ENCODE results near the gene DTYMK.
A peak's percentile ranks its signal among the peaks of the same experiment; 100 is the strongest.

DTYMK gene

GRCh38 chr2:241703032-241703604 is 16.5 kb upstream of the DTYMK start:
- DNase-seq, result no peak

GRCh38 chr2:241702155-241703031 is 15.8 kb upstream of the DTYMK start:
- peak; percentile 90 to 91 for DNase-seq

- peak; percentile 99 for DNase-seq
These were observed 15.0 kb upstream of the DTYMK start, which contains the start of gene ING5 for GRCh38 chr2:241701399-241702154. ING5 (plus strand) TSS chr2:241702039; CDS start chr2:241702066, 27 bp downstream.

- no peak for DNase-seq
These were observed 14.5 kb upstream of the DTYMK start for GRCh38 chr2:241701149-241701398.

- DNase-seq, result no peak
These were observed 9.0 kb upstream of the DTYMK start for GRCh38 chr2:241695651-241696050.

- no peak for DNase-seq
These were observed 5.8 kb upstream of the DTYMK start for GRCh38 chr2:241692448-241692847.

GRCh38 chr2:241690202-241690717 is 3.6 kb upstream of the DTYMK start:
- DNase-seq, result no peak

GRCh38 chr2:241689306-241689705 is 2.7 kb upstream of the DTYMK start:
- DNase-seq, result no peak

GRCh38 chr2:241686324-241686649 is 328 bp downstream of the DTYMK start:
- no peak for DNase-seq

GRCh38 chr2:241680827-241681599 is 5.6 kb downstream of the DTYMK start:
- no peak for DNase-seq

GRCh38 chr2:241680044-241680443 is 6.6 kb downstream of the DTYMK start:
- DNase-seq, result no peak

GRCh38 chr2:241678784-241679540 is 7.7 kb downstream of the DTYMK start:
- DNase-seq, result no peak

GRCh38 chr2:241678307-241678706 is 8.3 kb downstream of the DTYMK start:
- no peak for DNase-seq

GRCh38 chr2:241677392-241677791 is 9.2 kb downstream of the DTYMK start:
- no peak for DNase-seq

GRCh38 chr2:241676665-241677064 is 9.9 kb downstream of the DTYMK start:
- no peak for DNase-seq

GRCh38 chr2:241675885-241676284 is 10.7 kb downstream of the DTYMK start:
- no peak for DNase-seq

- DNase-seq, result no peak
These were observed 12.6 kb downstream of the DTYMK start for GRCh38 chr2:241673797-241674725.

- no peak for DNase-seq
These were observed 13.4 kb downstream of the DTYMK start for GRCh38 chr2:241673189-241673663.

- DNase-seq, result no peak
These were observed 14.1 kb downstream of the DTYMK start for GRCh38 chr2:241672243-241673188.

Measured in stimulated activated CD4-positive, alpha-beta T cell treated with anti-CD3 and anti-CD28 coated beads, Interleukin-2, amount 100 ng/mL, for 24 hours (primary cell).